ENCODE measurements around the gene PGM5.

The PGM5 gene

DNA sequence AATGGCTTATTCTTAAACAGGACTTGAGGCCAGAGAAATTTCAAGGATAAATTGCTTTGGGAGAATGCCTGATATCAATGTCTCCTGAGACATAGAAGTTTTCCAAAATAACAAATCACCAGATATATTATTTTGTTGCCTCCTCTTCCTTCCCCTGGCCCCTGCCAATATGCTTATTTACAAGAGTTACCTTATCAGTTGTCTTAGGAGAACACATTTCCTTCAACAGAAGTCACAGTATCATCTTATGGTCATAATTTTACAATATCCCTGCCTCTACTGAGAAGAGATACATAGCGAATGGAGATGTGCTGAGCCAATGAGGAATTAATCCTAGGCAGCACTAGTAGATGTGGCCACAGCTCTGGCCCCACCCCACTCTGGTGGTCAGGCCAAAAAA, 141.2 kb downstream of the PGM5 start:
- no peak for DNase-seq (ENCODE audit: low spot score)

DNA sequence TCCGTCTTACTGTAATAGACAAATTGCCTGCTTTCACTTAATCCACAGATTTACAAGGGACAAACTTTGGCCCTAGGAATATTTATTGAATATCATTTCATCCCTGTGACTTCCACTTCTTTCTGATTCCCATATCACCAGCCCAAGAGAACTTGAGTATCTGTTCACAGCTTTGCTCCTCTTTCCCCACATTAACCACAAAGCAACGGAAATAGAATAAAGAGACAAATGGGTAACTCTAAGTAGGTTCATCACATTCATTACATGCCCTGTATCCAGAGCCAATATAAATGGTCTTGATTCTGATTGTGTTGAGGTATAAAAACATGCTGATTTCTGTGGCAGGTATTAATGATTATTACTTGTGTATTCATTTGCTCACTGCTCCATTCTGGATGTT, 142.4 kb downstream of the PGM5 start:
- no peak for DNase-seq (ENCODE audit: low spot score)

DNA sequence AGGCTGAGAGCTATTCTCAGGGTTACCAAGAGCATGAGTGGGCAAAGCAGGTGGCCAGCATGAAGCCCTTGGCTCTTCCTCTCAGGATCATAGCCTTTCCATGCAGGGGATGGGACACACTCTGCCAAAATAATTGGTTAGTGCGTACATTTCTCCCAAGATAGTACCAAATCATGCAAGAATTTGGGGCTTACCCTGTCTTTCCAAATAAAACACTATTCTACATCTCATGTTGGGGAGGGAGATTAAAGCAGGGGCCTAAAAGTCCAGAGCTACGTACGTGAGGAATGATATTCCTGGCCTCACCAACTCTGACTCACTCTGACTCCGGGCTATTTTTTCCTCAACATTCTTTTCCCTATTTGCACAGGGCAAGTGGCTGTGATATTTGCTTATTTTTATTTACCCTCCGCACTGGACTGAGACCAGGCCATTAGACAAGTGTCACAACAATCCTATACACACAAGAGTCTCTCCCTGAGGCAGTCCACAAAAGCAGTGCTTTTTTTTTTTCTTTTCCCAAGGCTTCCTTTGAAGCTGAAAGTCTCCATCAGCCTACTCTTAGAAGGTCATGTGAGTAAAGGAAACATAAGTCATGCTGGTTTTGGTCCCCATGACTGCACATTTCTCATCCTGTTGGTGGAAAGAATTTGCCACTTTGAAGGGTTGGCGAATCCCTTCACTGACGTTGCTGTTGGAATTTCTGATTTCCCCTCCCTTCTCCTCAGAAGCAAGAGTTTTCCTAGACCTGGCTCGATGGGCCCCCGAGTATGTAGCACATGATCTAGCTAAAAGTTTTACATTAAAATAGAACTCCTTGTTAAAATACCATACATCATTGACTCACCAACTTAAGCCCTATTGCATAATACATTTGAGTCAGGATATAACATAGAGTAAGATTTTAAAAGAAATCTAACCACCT, 144.3 kb downstream of the PGM5 start:
- no peak for DNase-seq (ENCODE audit: low spot score)

DNA sequence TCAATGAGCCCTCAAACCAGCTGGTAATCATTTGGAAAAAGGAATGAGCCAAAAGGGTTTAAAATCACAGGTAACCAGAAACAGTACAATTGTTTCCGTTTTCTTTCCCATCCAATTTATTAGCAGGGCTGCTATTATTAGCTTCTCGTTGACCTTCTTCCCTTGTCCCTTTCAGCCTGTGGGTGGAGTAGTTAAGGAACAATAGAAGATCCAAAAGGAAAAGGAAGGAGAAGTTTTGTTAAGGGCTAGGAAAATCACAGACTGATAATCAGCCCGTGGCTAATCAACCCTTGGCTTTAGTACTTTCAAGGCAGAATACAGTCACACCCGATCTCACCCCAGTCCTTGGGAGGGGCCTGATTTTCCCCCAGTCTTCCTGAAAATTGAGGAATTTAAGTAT, 145.9 kb downstream of the PGM5 start:
- no peak for DNase-seq (ENCODE audit: low spot score)

DNA sequence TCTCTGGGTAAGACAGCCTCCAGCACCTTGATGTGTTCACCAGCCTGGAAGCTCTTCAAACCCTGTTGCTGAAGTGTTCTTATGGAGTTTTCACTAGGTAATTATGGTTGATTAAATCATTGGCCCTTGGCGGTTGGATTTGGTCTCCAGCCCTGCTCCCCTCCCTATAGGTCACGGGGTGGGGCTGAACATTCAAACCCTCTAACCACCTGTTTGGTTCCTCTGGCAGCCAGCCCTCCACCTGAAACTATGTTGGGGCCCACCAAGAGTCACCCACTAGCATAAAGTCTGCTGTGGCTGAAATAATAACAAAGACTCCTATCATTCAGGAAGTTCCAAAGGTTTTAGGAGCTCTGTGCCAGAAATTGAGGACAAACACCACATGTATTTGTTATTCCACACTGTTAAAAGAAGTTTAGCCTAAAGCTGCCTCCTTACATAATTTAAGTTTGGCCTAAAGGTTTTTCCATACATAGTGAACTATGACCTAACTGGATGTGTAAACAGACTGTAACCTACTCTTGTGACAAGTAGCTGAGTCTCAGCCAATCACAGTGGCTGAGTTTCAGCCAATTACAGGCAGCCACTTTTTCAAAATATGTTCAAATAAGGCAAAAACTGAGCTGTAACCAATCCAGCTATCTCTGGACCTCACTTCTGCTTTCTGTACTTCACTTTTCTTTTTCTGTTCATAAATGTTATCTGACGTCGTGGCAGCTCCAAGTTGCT, 149.4 kb downstream of the PGM5 start:
- DNase-seq (ENCODE audit: low spot score): no peak

DNA sequence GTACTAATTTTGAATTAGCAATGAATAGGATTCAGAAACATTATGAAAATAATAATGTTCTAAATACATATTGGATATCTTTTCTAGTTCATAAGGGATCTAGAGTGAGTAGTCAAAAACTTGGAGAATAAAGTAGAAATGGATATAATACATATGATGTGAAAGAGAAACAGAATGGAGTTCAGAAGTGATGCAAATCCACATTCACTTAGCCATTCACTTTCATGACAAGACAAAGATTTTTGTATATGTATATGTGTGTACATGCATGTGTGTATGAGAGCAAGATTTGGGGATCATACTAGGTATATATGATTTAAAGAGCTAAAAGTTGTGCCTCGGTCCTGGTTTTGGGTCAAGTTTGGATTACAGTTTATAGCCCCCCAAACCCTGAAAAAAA, 150.1 kb downstream of the PGM5 start:
- no peak for DNase-seq (ENCODE audit: low spot score)

DNA sequence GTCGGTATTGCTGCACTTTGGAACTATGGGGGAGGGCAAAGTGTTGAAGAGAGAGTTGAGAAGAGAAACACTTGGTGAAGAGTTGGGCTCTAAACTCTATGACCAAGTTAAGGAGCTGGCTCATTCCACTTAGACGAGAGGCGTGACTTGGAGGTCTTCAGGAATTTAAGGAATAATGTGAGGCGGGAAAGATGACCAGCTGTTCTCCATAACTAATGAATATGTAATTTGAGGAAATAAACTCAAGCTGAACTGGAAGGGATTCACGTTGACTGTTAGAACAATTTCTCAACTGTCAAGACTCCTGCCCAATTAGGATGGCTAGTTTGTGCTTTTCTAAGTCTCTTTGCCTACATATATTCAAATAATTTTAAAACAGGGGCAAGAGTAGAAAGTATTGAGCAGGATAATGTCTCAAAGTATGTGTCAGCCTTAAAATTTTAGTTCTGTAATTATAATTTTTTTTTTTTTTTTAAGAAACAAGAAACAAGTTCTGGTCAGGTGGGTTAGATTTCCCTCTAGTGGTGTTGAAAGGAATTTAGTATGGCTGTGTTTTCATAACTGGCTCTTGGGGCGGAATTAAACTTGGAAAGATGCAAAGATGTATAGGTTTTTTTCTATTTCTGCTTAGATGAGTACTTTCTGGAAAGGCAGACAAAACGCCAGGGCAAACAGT, 150.9 kb downstream of the PGM5 start:
- DNase-seq (ENCODE audit: low spot score): no peak

DNA sequence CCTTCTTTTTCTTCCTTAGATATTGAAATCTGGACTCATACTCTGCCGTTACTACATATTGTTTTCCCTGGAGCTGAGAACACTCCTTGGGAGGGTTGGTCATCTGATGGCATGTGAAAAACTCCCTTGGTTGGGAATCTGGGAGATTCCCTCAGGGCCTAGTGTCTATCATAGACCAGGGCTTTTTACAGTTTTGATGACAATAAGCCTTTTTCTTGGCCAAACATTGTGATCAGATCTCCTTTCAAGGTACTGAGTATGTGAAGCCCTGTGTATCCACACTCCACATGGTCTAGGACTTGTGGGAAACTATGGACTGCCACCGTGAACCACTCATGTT, 151.4 kb downstream of the PGM5 start:
- DNase-seq (ENCODE audit: low spot score): no peak

DNA sequence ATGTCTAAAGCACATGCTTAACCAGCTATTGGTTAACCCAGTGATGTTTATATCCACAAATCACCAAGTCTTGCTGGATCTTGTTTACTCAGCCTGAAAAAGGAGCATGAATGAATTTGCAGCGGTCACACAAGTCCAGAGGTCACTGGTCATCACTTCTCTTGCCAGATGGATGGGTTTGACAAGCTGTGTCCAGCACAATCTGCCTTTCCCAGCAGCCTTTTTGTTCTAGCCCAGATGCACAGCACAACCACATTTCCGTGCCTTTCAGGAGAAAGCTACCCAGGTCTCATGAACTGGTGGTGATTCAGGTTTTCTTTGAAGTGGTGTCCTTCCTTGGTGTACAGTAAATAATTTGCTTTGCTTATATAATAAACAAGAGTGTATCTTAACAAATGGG, 152.1 kb downstream of the PGM5 start:
- no peak for DNase-seq (ENCODE audit: low spot score)

DNA sequence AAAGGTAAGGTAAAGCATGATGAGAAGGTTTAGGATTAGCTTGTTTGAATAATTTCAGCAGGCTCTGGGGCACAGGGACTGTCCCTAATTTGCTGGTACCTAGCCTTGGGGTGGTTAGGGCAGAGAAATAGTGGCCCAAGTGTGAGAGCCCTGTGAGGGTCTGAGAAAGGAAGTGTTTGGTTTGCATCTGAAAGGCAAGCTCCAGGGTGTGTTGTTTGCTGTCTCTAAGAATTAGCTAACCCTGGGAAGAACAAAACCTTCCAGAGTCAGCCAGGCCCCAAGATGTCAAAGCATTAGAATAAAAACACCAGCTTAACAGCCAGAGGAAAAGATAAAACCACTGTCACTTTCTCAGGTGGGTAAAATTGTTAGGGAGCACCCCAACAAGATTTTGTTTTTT, 153.3 kb downstream of the PGM5 start:
- DNase-seq (ENCODE audit: low spot score): no peak

DNA sequence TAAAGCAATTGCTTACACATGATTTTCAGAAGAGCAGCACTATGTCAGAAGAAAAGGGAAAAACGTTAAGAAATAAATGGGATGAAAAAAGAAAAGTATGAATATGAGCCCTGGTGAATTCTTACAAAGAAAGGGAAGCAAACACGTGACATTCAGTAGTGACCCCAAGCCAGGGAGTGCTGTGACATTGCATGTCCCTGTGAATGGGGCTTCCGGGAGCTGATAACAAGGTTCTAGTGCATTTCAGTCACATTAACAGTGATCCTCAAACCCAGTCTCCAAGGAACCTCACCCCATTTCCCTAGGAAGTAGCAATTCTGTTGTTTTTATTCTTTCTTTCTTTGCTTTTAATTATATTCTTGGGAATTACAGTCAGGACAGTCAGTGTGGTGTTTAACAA, 157.0 kb downstream of the PGM5 start:
- no peak for DNase-seq (ENCODE audit: low spot score)

DNA sequence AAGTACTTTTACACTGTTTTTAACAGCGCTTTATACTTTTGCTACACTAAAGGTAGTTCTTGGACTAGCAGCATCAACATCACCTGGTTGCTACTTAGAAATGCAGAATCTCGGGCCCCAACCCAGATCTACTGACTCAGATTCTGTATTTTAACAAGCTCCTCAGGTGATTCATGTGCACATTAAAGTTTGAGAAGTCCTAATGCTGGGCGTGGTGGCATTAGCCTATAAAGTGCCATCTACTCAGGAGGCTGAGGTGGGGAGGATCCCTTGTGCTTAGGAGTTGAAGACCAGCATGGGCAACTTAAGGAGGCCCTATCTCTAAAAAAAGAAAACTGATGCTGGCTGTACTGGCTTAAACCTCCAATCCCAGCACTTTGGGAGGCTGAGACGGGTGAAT, 157.6 kb downstream of the PGM5 start:
- DNase-seq (ENCODE audit: low spot score): no peak

DNA sequence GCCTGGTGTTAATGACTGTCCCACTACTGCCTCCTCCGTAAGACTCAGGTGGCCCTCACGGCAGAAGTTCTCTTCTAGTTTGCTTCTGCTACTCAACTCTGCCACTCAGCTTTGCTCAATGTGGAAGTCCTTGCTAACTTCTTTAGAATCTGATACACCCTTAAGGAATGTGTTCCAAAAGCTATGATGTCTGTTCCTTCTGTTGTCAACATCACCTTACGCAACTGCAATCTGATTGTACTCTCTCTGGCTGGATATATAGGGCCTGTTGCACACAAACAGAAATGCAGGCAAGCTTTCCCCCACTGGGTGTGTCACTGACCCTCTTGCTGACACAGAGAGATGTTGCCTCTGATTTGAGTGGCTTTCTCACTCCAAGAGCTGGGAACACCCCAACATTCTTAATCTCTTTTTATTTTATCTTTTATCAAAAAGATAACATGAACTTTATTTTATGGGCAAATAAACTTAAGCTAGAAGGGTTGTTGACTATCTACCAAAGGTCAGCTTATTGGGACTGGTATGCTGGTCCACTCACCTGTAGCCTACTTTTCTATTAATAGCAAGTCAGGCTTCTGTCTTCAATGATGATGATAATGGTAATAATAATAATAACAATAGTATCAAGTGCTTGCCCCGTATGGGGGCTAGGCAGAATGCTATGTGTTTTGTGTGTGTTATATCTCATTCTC, 159.1 kb downstream of the PGM5 start:
- no peak for DNase-seq (ENCODE audit: low spot score)

DNA sequence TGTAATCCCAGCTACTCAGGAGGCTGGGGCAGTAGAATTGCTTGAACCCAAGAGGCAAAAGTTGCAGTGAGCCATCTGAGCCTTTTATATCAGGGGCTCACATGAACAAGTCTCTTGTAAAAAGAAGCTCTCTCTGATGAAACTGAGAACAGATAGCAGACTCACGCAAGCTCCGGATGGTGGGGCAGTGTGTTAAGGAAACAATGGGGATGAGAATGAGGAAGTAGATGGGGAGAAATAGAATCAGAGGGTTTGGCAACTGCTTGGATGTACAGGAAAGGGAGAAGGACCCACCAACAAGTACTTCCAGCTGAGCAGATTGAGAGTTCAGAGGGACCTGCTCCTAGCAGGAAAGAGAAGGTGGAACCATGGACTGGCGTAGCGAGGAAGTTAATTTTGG, 165.7 kb downstream of the PGM5 start:
- no peak for DNase-seq (ENCODE audit: low spot score)

DNA sequence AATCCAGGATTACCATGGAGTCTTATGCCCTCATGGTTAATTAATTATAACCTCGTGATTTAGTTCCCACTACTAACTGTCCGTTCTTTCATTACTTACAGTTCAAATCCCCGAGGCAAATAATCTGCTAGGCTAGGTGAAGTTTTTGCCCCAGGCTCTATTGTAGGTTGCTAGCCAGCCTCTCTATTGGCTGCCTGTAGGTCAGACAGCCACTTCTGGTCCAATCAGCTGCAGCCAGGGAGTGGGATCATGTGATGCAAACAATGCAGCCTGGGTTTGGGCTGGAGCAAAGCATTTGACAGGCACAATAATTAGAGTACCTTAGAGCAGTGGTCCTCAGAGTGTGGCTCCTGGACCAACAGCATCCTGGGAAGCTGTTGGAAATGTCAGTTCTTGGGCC, 166.5 kb downstream of the PGM5 start:
- no peak for DNase-seq (ENCODE audit: low spot score)

DNA sequence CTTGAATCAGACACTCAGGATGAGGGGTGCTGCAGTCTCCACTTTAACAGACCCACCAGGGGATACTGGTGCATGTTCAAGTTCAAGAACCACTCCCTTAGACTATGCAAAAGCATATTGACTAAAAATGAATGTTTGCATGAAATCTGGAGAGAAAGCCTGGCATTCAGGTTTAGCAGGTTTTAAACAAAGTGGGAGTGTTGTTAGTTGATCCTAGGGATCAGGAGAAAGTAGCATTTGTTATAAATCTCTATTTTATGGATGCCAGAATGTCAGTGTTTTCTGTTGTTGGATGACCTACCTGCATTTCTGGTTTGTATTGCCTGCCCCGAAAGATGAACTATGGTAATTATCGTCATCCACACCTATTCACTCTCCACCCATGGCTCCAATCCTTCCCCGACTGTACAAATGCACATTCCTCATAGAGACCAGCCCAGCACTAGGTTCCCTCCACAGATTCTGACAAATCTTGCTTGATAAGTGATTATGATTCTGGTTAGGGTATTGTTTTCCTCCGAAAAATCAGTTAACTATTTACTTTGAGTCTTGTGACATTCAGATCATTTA, 167.0 kb downstream of the PGM5 start:
- no peak for DNase-seq (ENCODE audit: low spot score)

DNA sequence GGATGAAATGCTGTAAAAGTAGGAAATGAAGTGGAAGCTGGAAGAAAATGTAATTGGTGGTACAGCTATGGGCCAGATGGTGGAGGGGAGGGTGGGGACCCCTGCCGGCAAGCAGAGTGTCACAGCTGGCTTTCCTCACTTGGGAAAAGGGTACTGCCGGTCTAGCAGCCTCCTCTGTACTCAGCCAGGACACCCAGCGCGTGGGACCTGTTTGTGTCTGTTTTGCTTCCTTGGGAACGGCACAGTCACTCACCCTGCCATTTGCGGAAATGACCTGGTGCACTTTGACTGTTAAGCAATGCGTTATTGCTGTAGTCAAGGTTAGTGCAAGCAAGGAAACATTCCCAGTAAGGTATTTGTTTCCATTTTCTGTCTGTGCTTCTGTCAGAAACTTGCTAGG, 174.2 kb downstream of the PGM5 start:
- no peak for DNase-seq (ENCODE audit: low spot score)

DNA sequence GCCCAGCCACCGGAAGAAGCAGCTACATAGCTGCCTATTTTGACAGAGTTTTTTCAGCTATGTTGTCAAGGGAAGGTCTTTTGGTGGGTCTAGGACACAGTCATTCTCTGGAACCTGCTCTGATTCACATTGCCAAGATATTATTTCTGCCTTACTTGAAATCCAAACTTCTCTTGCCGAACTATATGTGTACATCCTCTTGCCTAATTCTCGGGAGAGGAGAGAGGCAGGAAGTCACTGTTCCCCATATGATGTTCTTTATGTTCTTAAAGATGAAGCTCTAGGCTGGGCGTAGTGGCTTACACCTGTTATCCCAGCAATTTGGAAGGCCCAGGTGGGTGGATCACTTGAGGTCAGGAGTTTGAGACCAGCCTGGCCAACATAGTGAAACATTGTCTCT, 175.7 kb downstream of the PGM5 start:
- DNase-seq (ENCODE audit: low spot score): no peak

DNA sequence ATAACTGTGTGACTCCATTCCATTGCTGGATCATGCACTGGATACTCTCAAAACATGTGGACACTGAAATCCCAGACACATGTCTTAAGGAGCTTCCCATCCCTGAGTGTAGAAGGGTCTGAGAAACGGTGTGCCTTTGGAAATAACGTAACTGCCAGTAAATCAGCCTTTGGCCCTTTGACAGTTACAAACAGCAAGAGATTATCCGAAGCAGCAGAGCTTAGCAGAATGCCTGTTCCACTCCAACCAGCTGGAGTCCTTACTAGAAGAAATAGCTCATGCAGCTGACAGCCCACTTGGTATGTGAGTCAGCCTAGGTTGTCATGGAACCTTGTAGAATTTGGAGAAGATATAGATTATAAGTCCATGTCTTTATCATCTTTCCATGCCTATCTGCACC, 177.3 kb downstream of the PGM5 start:
- DNase-seq (ENCODE audit: low spot score): no peak

DNA sequence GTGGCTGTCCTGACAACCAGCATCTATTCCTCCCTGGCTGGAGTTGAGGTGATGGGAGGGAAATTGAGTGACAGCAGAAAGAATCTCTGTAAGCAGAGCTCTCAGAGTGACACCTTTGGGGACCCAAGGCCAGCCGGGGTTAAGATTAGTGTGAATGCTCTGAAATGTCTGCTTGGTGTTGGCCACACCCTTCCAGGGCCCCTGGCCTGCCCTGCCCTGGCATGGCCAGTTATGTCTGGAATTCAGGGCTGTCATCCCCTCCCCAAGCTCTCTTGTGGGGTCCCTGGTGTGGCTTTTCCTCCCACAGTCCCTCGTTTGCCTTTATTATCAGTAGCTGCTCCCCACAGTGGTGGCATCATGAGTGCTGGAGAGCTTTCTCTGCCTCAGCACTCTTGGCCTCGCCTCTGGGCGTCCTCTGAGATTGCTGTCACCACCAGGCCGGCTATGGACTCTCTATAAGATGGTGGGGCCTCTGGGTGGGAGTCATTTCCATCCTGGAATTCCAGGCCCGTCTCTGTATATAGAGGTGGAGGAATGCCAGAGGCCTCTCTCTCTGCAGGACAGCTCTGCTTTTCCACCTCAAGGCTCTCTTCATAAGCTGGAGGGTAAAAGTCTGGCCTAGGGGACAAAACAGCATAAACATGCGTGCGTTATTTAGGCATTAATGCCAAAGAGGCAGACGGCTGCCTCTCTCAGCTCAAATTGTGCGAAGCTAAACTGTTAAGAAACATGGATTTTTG, 180.6 kb downstream of the PGM5 start:
- no peak for DNase-seq (ENCODE audit: low spot score)

DNA sequence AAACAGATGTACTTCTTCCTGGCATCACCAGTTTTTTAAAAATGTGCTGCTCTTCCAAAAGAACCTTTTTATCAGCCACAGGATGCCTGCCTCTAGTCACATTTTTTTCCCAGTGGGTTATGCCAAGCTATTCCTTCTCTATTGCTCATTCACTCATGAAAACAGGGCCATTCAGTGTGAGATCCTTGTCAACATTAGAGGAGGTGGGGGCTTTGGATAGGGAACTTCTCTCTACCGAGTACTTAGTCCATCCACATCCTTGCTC, 181.1 kb downstream of the PGM5 start:
- no peak for DNase-seq (ENCODE audit: low spot score)

DNA sequence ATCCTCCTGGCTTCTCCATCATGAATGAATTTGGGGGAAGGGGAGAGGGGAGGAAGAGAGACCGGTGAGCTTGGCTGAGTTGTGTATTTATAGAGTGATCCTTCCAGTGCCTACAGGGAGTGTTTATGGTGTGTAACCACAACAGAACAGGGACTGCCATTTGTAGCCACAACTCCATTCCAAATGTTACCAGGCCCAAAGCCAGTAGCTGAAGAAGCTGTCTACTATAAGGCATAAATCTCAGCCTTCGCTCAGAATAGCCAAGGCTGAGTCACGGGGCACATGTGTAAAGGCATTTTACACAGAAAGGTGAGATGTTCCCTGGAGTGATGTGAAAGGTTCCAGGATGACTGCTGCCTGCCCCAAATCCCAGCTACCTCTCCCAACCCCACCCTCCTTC, 181.8 kb downstream of the PGM5 start:
- no peak for DNase-seq (ENCODE audit: low spot score)
